ENCODE measurements around the gene SLC25A45. TPM values are rescaled to one million over a fixed set of nuclear protein-coding genes. Genes with fewer than 3 reads are reported as not detected.

Gene SLC25A45
- polyA plus RNA-seq, 1 of the 3 experiments (the other 2 are of a cell fraction) = 3.6 TPM

DNA sequence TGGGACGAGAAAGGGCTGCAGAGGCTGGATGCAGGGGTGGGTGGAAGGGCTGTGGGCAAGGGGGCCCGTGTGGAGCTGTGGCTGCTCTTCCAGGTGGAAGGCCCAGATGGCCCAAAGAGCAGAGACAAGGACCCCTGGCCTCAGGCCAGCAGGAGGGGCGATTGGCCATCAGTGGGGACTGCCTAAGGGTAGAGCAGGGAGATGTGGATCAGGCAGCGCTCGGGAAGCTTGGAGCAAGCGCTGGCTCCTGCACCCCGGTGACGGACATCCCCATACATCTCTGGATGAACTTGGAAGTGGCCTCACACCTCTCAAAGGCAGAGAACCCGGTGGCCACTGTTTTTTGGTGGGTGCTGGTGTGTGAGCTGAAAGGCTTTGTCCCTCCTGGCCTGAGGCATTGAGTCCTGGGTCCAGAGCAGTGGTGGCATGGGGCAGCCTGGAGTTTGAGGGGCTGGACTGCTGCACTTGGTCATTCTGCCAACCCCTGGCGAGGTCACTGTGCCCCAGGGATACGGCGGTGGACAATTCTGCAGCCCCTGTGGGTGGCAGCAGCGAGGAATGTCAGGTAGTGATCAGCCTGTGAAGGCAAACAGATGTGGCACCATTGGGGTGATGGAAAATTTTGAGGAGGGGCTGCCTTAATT lies 9.9 kb upstream of the SLC25A45 start:
- CTCF ChIA-PET = interaction anchor here (0.7 to 6.6 kb wide), 3 partner anchors 10 to 24 kb away, joined by 3 to 47 read pairs (median 15); partner anchors contain the start of gene SLC25A45
- 82% methylated on average over 12 of the region's 13 CpGs for WGBS (ENCODE audit: low lambda C conversion rate)
- H4K20me1 ChIP-seq (ENCODE audit: insufficient read depth) = 0 out of 2 replicates have a peak, but pooled peaks cover 3% of the 10 kb centered on the region

DNA sequence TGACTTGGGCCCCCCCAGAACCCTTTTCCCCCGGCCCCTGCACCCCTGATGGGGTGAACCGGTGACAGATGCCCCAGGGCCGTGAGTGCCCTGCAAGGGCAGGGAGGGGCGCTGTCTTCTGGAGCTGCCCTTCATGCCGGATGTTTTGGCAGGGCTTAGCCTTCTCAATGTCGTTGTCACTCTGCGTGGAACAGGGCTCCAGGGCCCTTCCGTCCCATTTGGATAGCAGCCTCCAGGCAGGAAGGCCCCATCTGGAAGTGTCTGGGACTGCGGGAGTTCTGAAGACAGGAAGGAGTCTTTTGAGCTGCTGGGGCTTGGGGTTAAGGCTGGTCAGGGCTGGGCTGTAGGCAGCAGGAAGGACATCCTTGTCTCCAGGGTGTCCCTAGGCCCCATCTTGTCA lies 8.6 kb upstream of the SLC25A45 start:
- CTCF ChIA-PET = interaction anchor here (1.3 to 6.6 kb wide), 2 partner anchors 15 to 25 kb away, joined by 3 to 47 read pairs; no protein-coding TSS in a partner anchor
- WGBS (ENCODE audit: low lambda C conversion rate) = no CpG with 5 or more reads among the region's 9 CpGs

More for the DNA sequence above, 9.9 kb upstream of the SLC25A45 start:
- Histone ChIP-seq H3K27me3 (ENCODE audit: insufficient read depth) (no peaks in the 10 kb centered on the region), H3K9me3 (no peaks in the 10 kb centered on the region), H3K4me1 (ENCODE audit: control insufficient read depth in 1 of 2, insufficient read depth in 2 of 2, low read depth in 1 of 2, low read length in 1 of 2) (peaks cover 27 to 30% of the 10 kb centered on the region in 2 experiments; a peak in 2 of 4 replicates), H3K4me3 (ENCODE audit: low read depth in 2 of 2, low read length in 1 of 2) (no peak overlapping the region), H2AFZ (ENCODE audit: low read depth) (no peak overlapping the region), H3K36me3 (replicated peaks in 1 of 2; ENCODE audit: control insufficient read depth in 1 of 2, insufficient read depth in 2 of 2, low read length in 1 of 2) (peaks cover 0 to 24% of the 10 kb centered on the region in 2 experiments), H3F3A (replicated peaks; ENCODE audit: insufficient read depth) (no peaks in the 10 kb centered on the region), H3K4me2 (no peak overlapping the region), H3K27ac (ENCODE audit: low read depth in 2 of 2, low read length in 1 of 2) (peak overlapping the region in 1 of 2 experiments; percentile 1; a peak in 1 of 4 replicates), H3K9ac (no peak overlapping the region), H3K9me2 (no peaks in the 10 kb centered on the region), H3K79me2 (ENCODE audit: insufficient read depth) (peaks cover 58% of the 10 kb centered on the region)
- POLR2A ChIA-PET = interaction anchor here (1.8 kb wide), 1 partner anchor 26 kb away, joined by 5 read pairs; no protein-coding TSS in a partner anchor
- DNase-seq = peak; percentile 66
- TF ChIP-seq MEF2A (IDR thresholded peaks at IDR 0.05; ENCODE audit: borderline replicate concordance, low read depth) = no peak
- TF ChIP-seq GATA2 (CRISPR knock-in tag; IDR thresholded peaks at IDR 0.05) = 0 out of 2 replicates have a peak, but pooled peaks have one; percentile 19
- no peak for TF ChIP-seq RXRA (IDR thresholded peaks at IDR 0.05; ENCODE audit: borderline replicate concordance, low read depth)
- TF ChIP-seq RCOR1 (IDR thresholded peaks at IDR 0.05; ENCODE audit: low read length) = no peak
- TF ChIP-seq NRF1 (IDR thresholded peaks at IDR 0.05; ENCODE audit: low read depth, low read length) = no peak
- no peak for TF ChIP-seq POLR2AphosphoS5 (IDR thresholded peaks at IDR 0.05; ENCODE audit: low read depth, low read length)
- TF ChIP-seq JUND (IDR thresholded peaks at IDR 0.05) = no peak
- no peak for TF ChIP-seq FOXM1 (IDR thresholded peaks at IDR 0.05; ENCODE audit: low read depth)

More for the DNA sequence above, 8.6 kb upstream of the SLC25A45 start:
- DNase-seq = no peak
- H4K20me1 ChIP-seq (ENCODE audit: insufficient read depth) = 0 out of 2 replicates have a peak, but pooled peaks cover 3% of the 10 kb centered on the region
- H3K4me2 ChIP-seq = peak overlapping the region; percentile 88; the same call in 1 of the 2 replicates
- no peaks in the 10 kb centered on the region for H3F3A ChIP-seq (replicated peaks; ENCODE audit: insufficient read depth)
- POLR2A ChIA-PET = interaction anchor here (1.0 to 1.8 kb wide), 2 partner anchors 28 to 29 kb away, joined by 3 to 5 read pairs; no protein-coding TSS in a partner anchor
- H3K9me2 ChIP-seq = no peaks in the 10 kb centered on the region
- H3K9ac ChIP-seq = peak overlapping the region; percentile 26; the same call in 1 of the 2 replicates
- peaks cover 30 to 33% of the 10 kb centered on the region in 2 experiments; a peak in 2 of 4 replicates for H3K4me1 ChIP-seq (ENCODE audit: control insufficient read depth in 1 of 2, insufficient read depth in 2 of 2, low read depth in 1 of 2, low read length in 1 of 2)
- H3K27me3 ChIP-seq (ENCODE audit: insufficient read depth) = no peaks in the 10 kb centered on the region
- H3K9me3 ChIP-seq = no peaks in the 10 kb centered on the region
- H3K79me2 ChIP-seq (ENCODE audit: insufficient read depth) = peaks cover 67% of the 10 kb centered on the region
- H3K27ac ChIP-seq (ENCODE audit: low read depth in 2 of 2, low read length in 1 of 2) = 0 out of 4 replicates have a peak overlapping the region, but pooled peaks of 1 of the 2 experiments have one; percentile 22
- no peak overlapping the region for H2AFZ ChIP-seq (ENCODE audit: low read depth)
- peaks cover 0 to 19% of the 10 kb centered on the region in 2 experiments for H3K36me3 ChIP-seq (replicated peaks in 1 of 2; ENCODE audit: control insufficient read depth in 1 of 2, insufficient read depth in 2 of 2, low read length in 1 of 2)
- no peak for TF ChIP-seq CHD2 (IDR thresholded peaks at IDR 0.05; ENCODE audit: low read length, partially characterized antibody)
- TF ChIP-seq YY1 (IDR thresholded peaks at IDR 0.05; ENCODE audit: low read depth) = no peak
- no peak for TF ChIP-seq TAF1 (IDR thresholded peaks at IDR 0.05; ENCODE audit: borderline replicate concordance, low read depth, low read length)
- TF ChIP-seq, protein P1, sequence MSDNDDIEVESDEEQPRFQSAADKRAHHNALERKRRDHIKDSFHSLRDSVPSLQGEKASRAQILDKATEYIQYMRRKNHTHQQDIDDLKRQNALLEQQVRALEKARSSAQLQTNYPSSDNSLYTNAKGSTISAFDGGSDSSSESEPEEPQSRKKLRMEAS (IDR thresholded peaks at IDR 0.05; ENCODE audit: low read depth) = no peak
- no peak for TF ChIP-seq POLR2AphosphoS5 (IDR thresholded peaks at IDR 0.05; ENCODE audit: low read depth, low read length)
- no peak for TF ChIP-seq SMC3 (IDR thresholded peaks at IDR 0.05; ENCODE audit: low read depth, low read length)
- TF ChIP-seq, protein P2, sequence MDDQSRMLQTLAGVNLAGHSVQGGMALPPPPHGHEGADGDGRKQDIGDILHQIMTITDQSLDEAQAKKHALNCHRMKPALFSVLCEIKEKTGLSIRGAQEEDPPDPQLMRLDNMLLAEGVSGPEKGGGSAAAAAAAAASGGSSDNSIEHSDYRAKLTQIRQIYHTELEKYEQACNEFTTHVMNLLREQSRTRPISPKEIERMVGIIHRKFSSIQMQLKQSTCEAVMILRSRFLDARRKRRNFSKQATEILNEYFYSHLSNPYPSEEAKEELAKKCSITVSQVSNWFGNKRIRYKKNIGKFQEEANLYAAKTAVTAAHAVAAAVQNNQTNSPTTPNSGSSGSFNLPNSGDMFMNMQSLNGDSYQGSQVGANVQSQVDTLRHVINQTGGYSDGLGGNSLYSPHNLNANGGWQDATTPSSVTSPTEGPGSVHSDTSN (IDR thresholded peaks at IDR 0.05) = no peak
- no peak for TF ChIP-seq NFIC (IDR thresholded peaks at IDR 0.05; ENCODE audit: borderline replicate concordance)
- TF ChIP-seq, protein P3, sequence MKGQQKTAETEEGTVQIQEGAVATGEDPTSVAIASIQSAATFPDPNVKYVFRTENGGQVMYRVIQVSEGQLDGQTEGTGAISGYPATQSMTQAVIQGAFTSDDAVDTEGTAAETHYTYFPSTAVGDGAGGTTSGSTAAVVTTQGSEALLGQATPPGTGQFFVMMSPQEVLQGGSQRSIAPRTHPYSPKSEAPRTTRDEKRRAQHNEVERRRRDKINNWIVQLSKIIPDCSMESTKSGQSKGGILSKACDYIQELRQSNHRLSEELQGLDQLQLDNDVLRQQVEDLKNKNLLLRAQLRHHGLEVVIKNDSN (IDR thresholded peaks at IDR 0.05; ENCODE audit: borderline replicate concordance, low read depth) = no peak
- no peak for TF ChIP-seq MEF2A (IDR thresholded peaks at IDR 0.05; ENCODE audit: borderline replicate concordance, low read depth)
- TF ChIP-seq GABPA (IDR thresholded peaks at IDR 0.05; ENCODE audit: low read depth) = no peak
- TF ChIP-seq ELF1 (IDR thresholded peaks at IDR 0.05) = no peak
- no peak for TF ChIP-seq JUND (IDR thresholded peaks at IDR 0.05)
- TF ChIP-seq FOSL2 (IDR thresholded peaks at IDR 0.05; ENCODE audit: borderline replicate concordance, low read depth) = no peak
- no peak for TF ChIP-seq RXRA (IDR thresholded peaks at IDR 0.05; ENCODE audit: borderline replicate concordance, low read depth)
- H3K4me3 ChIP-seq (ENCODE audit: low read depth in 2 of 2, low read length in 1 of 2) = no peak overlapping the region

All from SK-N-SH (cell line).